Upper lobe of left lung (tissue), 6 donors: ENCODE data around the gene RIPOR1. TPM values are rescaled to one million over a fixed set of nuclear protein-coding genes. Genes with fewer than 3 reads are reported as not detected.
A peak's percentile ranks its signal among the peaks of the same experiment; 100 is the strongest.

Source experiments
- ATAC-seq, 2 donors: fragments of 200-7000 bp; cut with Tn5 transposase; one replicate each; pipeline ENCODE4 v1.9.1; 2022; ENCODE audit warnings: mild to moderate bottlenecking in 2 of 2, moderate library complexity in 2 of 2; ENCODE audit not compliant: low FRiP score in 2 of 2
- DNase-seq, 2 donors: peaks; one replicate each; pipeline ENCODE4 v3.0.0-alpha.2; 2019 to 2020
- H3K27ac ChIP-seq, 4 donors: fragments of 200-600 bp; sonication (generic); one replicate each; pipeline ENCODE4 v1.5.1; 2016 to 2019
- H3K27me3 ChIP-seq, 4 donors: fragments of 200-600 bp; sonication (generic); one replicate each; pipeline ENCODE4 v1.5.1; 2017 to 2019
- H3K36me3 ChIP-seq, 4 donors: fragments of 200-600 bp; sonication (generic); one replicate each; pipeline ENCODE4 v1.5.1; 2016 to 2019
- H3K4me1 ChIP-seq, 4 donors: fragments of 200-600 bp; sonication (generic); one replicate each; pipeline ENCODE4 v1.5.1; 2018 to 2019
- H3K4me3 ChIP-seq, 4 donors: fragments of 200-600 bp; sonication (generic); one replicate each; pipeline ENCODE4 v1.5.1; 2017 to 2019; ENCODE audit warnings: mild to moderate bottlenecking in 2 of 4, moderate library complexity in 1 of 4
- H3K9me3 ChIP-seq, 4 donors: fragments of 200-600 bp; sonication (generic); one replicate each; pipeline ENCODE4 v1.5.1; 2018 to 2019
- CTCF ChIP-seq, 6 experiments: fragments of 450-650 bp in 4 of 6; fragments of 200-600 bp in 2 of 6; sonication (generic) in 2 of 6; IDR thresholded peaks; one replicate each; pipeline ENCODE4 v1.5.1; 2016 to 2019; ENCODE audit warnings: antibody characterized with exemption in 6 of 6
- EP300 ChIP-seq, 4 donors: sonication (generic); formaldehyde crosslinking; IDR thresholded peaks; one replicate each; pipeline ENCODE4 v1.5.1; 2017; ENCODE audit warnings: antibody characterized with exemption in 4 of 4, control low read depth in 2 of 4
- POLR2A ChIP-seq, 4 donors: fragments of 450-650 bp; IDR thresholded peaks; one replicate each; pipeline ENCODE4 v1.5.1; 2016 to 2017; ENCODE audit warnings: antibody characterized with exemption in 4 of 4, mild to moderate bottlenecking in 2 of 4
- POLR2AphosphoS5 ChIP-seq, 2 donors: sonication (generic); formaldehyde crosslinking; IDR thresholded peaks; one replicate each; pipeline ENCODE4 v1.5.1; 2017; ENCODE audit warnings: antibody characterized with exemption in 2 of 2
- WGBS, 2 donors: methylation state at CpG; one replicate each; pipeline ENCODE4 v1.1.5; 2017 to 2018; 5-methylcytosine and 5-hydroxymethylcytosine counted together
- small RNA-seq, 4 donors: library from RNA; depleted of rRNA; stranded (forward); fragments of <200 nt; gene quantifications; one replicate each; pipeline ENCODE3, GENCODE V24; 2016
- total RNA-seq, 6 donors: library from RNA; depleted of rRNA in 4 of 6; stranded (reverse); fragments of >200 nt in 4 of 6; gene quantifications; one replicate each; pipeline versions ENCODE4 v1.1.0 to v1.2.1, GENCODE V29; 2016 to 2021
- donor health status: DM: no; HTN: no; CAD: no; lungs with moderate emphysema.
- donor health status: DM: no; HTN: yes; CAD: no; lungs with severe emphysema.

The RIPOR1 gene
- total RNA-seq, 6 donors from 2014 or later, result 76.9 to 183 (median 113) TPM

GRCh38 chr16:67594956-67595355 lies 66.3 kb downstream of the RIPOR1 start:
- Histone ChIP-seq H3K27ac (no peak overlapping the region), H3K9me3 (no peaks in the 10 kb centered on the region), H3K36me3 (peaks cover 0 to under 1% (median under 1%) of the 10 kb centered on the region in 4 donors), H3K4me3 (no peak overlapping the region), H3K27me3 (no peaks in the 10 kb centered on the region), H3K4me1 (peaks cover 3 to 15% (median 9%) of the 10 kb centered on the region in 4 donors)
- peak in 1 of 2 donors; percentile 30 for DNase-seq
- peak in 1 of 2 donors; percentile 55 for ATAC-seq
- WGBS, 2 donors, result 36 to 64% methylated on average over 1 of the region's 1 CpG
- TF ChIP-seq POLR2A (IDR thresholded peaks at IDR 0.05) (no peak), CTCF (IDR thresholded peaks at IDR 0.05) (no peak), POLR2AphosphoS5 (IDR thresholded peaks at IDR 0.05) (no peak), EP300 (IDR thresholded peaks at IDR 0.05) (no peak)

Small RNAs within 50 kb of the gene (small RNA-seq; reads per million reads assigned to genes)
- gene AC027682.3, result 0 reads per million in 4 donors

Other genes with a start within 250 kb of the RIPOR1 start
- gene PLEKHG4, start 249.3 kb upstream of the RIPOR1 start, total RNA-seq, result 10 to 100 TPM; 13.4 to 39.8 (median 16.5) TPM
- gene KCTD19, start 202.1 kb upstream of the RIPOR1 start, total RNA-seq, result under 1 TPM in 3 of 6 donors, not detected in 3; under 0.01 to 0.31 (median 0.17) TPM
- gene LRRC36, start 202.0 kb upstream of the RIPOR1 start, total RNA-seq, result 100 to 1,000 TPM in 1 of 6 donors, 10 to 100 TPM in 4, 1 to 10 TPM in 1; 5.9 to 110 (median 22.8) TPM
- gene TPPP3, start 135.3 kb upstream of the RIPOR1 start, total RNA-seq, result 100 to 1,000 TPM in 4 of 6 donors, 10 to 100 TPM in 2; 40.0 to 167 (median 112) TPM
- 10 to 100 TPM; 14.7 to 49.2 (median 21.4) TPM for gene ZDHHC1, start 112.4 kb upstream of the RIPOR1 start, total RNA-seq
- 1 to 10 TPM in 5 of 6 donors, under 1 TPM in 1; 0.78 to 5.0 (median 1.6) TPM for gene HSD11B2, start 97.7 kb upstream of the RIPOR1 start, total RNA-seq
- 100 to 1,000 TPM in 4 of 6 donors, 10 to 100 TPM in 2; 69.1 to 221 (median 147) TPM for gene ATP6V0D1, start 47.7 kb upstream of the RIPOR1 start, total RNA-seq
- gene AGRP, start 45.3 kb upstream of the RIPOR1 start, total RNA-seq, result 1 to 10 TPM in 3 of 6 donors, not detected in 3; 3.5 to 7.6 (median 3.8) TPM
- 10 to 100 TPM; 29.7 to 42.6 (median 34.2) TPM for gene CTCF, start 33.7 kb downstream of the RIPOR1 start, total RNA-seq
- gene CARMIL2, start 116.3 kb downstream of the RIPOR1 start, total RNA-seq, result 10 to 100 TPM in 1 of 6 donors, 1 to 10 TPM in 5; 1.8 to 55.5 (median 4.0) TPM
- 10 to 100 TPM; 15.8 to 25.1 (median 18.8) TPM for gene ACD, start 131.4 kb downstream of the RIPOR1 start, total RNA-seq
- gene PARD6A, start 132.1 kb downstream of the RIPOR1 start, total RNA-seq, result 1 to 10 TPM; 2.1 to 9.3 (median 6.6) TPM
- 10 to 100 TPM; 18.2 to 50.3 (median 28.5) TPM for gene ENKD1, start 137.9 kb downstream of the RIPOR1 start, total RNA-seq
- gene C16orf86, start 138.0 kb downstream of the RIPOR1 start, total RNA-seq, result 10 to 100 TPM in 1 of 6 donors, 1 to 10 TPM in 5; 1.2 to 22.0 (median 5.2) TPM
- 10 to 100 TPM; 14.3 to 21.0 (median 17.0) TPM for gene GFOD2, start 190.5 kb downstream of the RIPOR1 start, total RNA-seq